K562 (cell line): ENCODE data around the gene NEURL2. TPM values are rescaled to one million over a fixed set of nuclear protein-coding genes. Genes with fewer than 3 reads are reported as not detected.

Source experiments
- ATF2 ChIP-seq: sonication (generic); formaldehyde crosslinking; IDR thresholded peaks from 2 replicates; pipeline ENCODE4 v1.8.1; 2022; ENCODE audit warnings: missing genetic modification reagents
- CREB1 ChIP-seq, 2 experiments: sonication (generic) in 1 of 2; formaldehyde crosslinking in 1 of 2; IDR thresholded peaks; 2 replicates each; pipeline versions ENCODE4 v1.6.1 to v1.8.0; 2012 to 2022; ENCODE audit warnings: inconsistent platforms in 1 of 2, mild to moderate bottlenecking in 1 of 2, missing genetic modification reagents in 1 of 2, moderate library complexity in 1 of 2
- ETV1 ChIP-seq: fragments of 450-650 bp; conservative IDR thresholded peaks from 2 replicates; pipeline ENCODE4 v1.6.1; 2016; ENCODE audit warnings: missing genetic modification characterization, control low read depth, low read depth, missing compliant biosample characterization
- FOXP1 ChIP-seq: sonication (generic); formaldehyde crosslinking; IDR thresholded peaks from 2 replicates; pipeline ENCODE4 v1.8.0; 2022; ENCODE audit warnings: mild to moderate bottlenecking, missing genetic modification reagents
- JUN ChIP-seq, 2 experiments: sonication (generic) in 1 of 2; formaldehyde crosslinking in 1 of 2; IDR thresholded peaks; 2 replicates each; pipeline versions ENCODE4 v1.6.1 to v1.8.0; 2012 to 2022; ENCODE audit warnings: borderline replicate concordance in 2 of 2, mild to moderate bottlenecking in 2 of 2, improper control_type of control experiment in 1 of 2, low read depth in 1 of 2, low read length in 1 of 2, missing genetic modification reagents in 1 of 2
- JUNB ChIP-seq: fragments of 450-650 bp; formaldehyde crosslinking; conservative IDR thresholded peaks from 2 replicates; pipeline ENCODE4 v1.4.0; 2020; ENCODE audit warnings: mild to moderate bottlenecking
- TEAD4 ChIP-seq, 2 experiments: sonication (generic) in 1 of 2; formaldehyde crosslinking in 1 of 2; IDR thresholded peaks; 2 replicates each; pipeline versions ENCODE4 v1.6.1 to v1.8.0; 2012 to 2022; ENCODE audit warnings: borderline replicate concordance in 1 of 2, inconsistent platforms in 1 of 2, low read length in 1 of 2, mild to moderate bottlenecking in 1 of 2, missing genetic modification reagents in 1 of 2
- ZBTB33 ChIP-seq: sonication (generic); formaldehyde crosslinking; IDR thresholded peaks from 2 replicates; pipeline ENCODE4 v1.8.1; 2023; ENCODE audit warnings: mild to moderate bottlenecking, missing genetic modification reagents
- ZFP1 ChIP-seq: fragments of 450-650 bp; formaldehyde crosslinking; IDR thresholded peaks from 2 replicates; pipeline ENCODE4 v1.4.0; 2020; ENCODE audit warnings: mild to moderate bottlenecking, mixed read lengths
- ZNF518B ChIP-seq: fragments of 250-450 bp; sonication (Bioruptor Pico); IDR thresholded peaks from 2 replicates; pipeline ENCODE4 v1.5.0; 2021; ENCODE audit warnings: mild to moderate bottlenecking, moderate library complexity
- ZNF583 ChIP-seq: fragments of 250-450 bp; sonication (Bioruptor Pico); IDR thresholded peaks from 2 replicates; pipeline ENCODE4 v1.4.0; 2020
- polyA plus RNA-seq, 8 experiments: library from polyadenylated mRNA; depleted of rRNA in 4 of 8; stranded (reverse) in 5 of 8; unstranded in 3 of 8; fragments of >200 nt; fragmentation: Nextera tagmentation in 2 of 8; fragmentation: Illumina TruSeq in 1 of 8; extraction: Ambion mirVana in 2 of 8; extraction: Trizol in 1 of 8; gene quantifications; 2 replicates each; pipeline versions ENCODE4 v1.2.1 to v1.2.3, GENCODE V29; 2011 to 2014; ENCODE audit warnings: inconsistent platforms in 1 of 8, missing spikeins in 1 of 8
- total RNA-seq, 7 experiments: library from RNA; depleted of rRNA in 6 of 7; stranded (reverse); fragments of >200 nt in 6 of 7; fragmentation: Illumina TruSeq in 2 of 7; extraction: Trizol in 2 of 7; gene quantifications; 2 replicates each; pipeline versions ENCODE4 v1.2.1 to v1.2.3, GENCODE V29; 2011 to 2021; ENCODE audit warnings: low replicate concordance in 1 of 7
- TF ChIP-seq, protein P1 (sequence below): sonication (generic); formaldehyde crosslinking; IDR thresholded peaks from 2 replicates; pipeline ENCODE4 v1.8.1; 2022; ENCODE audit warnings: missing genetic modification reagents
- TF ChIP-seq, protein P2 (sequence below): sonication (generic); formaldehyde crosslinking; IDR thresholded peaks from 2 replicates; pipeline ENCODE4 v1.8.0; 2022; ENCODE audit warnings: mild to moderate bottlenecking, missing genetic modification reagents

NEURL2 gene
- total and polyA plus RNA-seq, 9 of the 15 experiments (the other 6 are each of a cell fraction or from before 2014, with no cell fraction given), result 0.22 to 1.9 (median 0.50) TPM; not detected in 1

GRCh38 chr20:45857114-45857881 is 33.7 kb downstream of the NEURL2 start, which contains the start of the genes ACOT8 and ZSWIM3 (continued):
- TF ChIP-seq, protein P1, sequence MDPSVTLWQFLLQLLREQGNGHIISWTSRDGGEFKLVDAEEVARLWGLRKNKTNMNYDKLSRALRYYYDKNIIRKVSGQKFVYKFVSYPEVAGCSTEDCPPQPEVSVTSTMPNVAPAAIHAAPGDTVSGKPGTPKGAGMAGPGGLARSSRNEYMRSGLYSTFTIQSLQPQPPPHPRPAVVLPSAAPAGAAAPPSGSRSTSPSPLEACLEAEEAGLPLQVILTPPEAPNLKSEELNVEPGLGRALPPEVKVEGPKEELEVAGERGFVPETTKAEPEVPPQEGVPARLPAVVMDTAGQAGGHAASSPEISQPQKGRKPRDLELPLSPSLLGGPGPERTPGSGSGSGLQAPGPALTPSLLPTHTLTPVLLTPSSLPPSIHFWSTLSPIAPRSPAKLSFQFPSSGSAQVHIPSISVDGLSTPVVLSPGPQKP (CRISPR knock-in tag), result no peak
- TF ChIP-seq FOXP1, result no peak
- no peak for TF ChIP-seq ZFP1 (CRISPR knock-in tag)
- TF ChIP-seq ZNF583 (CRISPR knock-in tag), result no peak
- TF ChIP-seq, protein P2, sequence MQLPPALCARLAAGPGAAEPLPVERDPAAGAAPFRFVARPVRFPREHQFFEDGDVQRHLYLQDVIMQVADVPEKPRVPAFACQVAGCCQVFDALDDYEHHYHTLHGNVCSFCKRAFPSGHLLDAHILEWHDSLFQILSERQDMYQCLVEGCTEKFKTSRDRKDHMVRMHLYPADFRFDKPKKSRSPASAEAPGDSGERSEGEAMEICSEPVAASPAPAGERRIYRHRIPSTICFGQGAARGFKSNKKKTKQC (CRISPR knock-in tag), result no peak
- TF ChIP-seq ZNF518B (CRISPR knock-in tag), result no peak
- TF ChIP-seq CREB1 (IDR thresholded peaks at IDR 0.05), result no peak
- TF ChIP-seq CREB1 (CRISPR knock-in tag; IDR thresholded peaks at IDR 0.05), result 0 out of 2 replicates have a peak, but pooled peaks have one; percentile 35
- TF ChIP-seq JUN (IDR thresholded peaks at IDR 0.05; ENCODE audit: borderline replicate concordance, low read depth, low read length), result no peak
- TF ChIP-seq JUN (CRISPR knock-in tag; IDR thresholded peaks at IDR 0.05; ENCODE audit: borderline replicate concordance), result no peak
- no peak for TF ChIP-seq ZBTB33 (CRISPR knock-in tag)
- TF ChIP-seq ATF2 (CRISPR knock-in tag), result no peak
- no peak for TF ChIP-seq TEAD4 (IDR thresholded peaks at IDR 0.05; ENCODE audit: low read length)
- no peak for TF ChIP-seq TEAD4 (CRISPR knock-in tag; IDR thresholded peaks at IDR 0.05; ENCODE audit: borderline replicate concordance)
- no peak; the same call in 1 of the 2 replicates for TF ChIP-seq JUNB (CRISPR knock-in tag)
- TF ChIP-seq ETV1 (tag), result 0 out of 2 replicates have a peak, but pooled peaks have one; percentile 52
